Activated B cell treated with CpG ODN at 0.5 μM for 24 hours (primary cell): Measurements from ENCODE around the gene INSYN1. TPM values are rescaled to one million over a fixed set of nuclear protein-coding genes. Genes with fewer than 3 reads are reported as not detected.

Experiments
- ATAC-seq: fragments of 200-7000 bp; cut with Tn5 transposase; one replicate; pipeline ENCODE4 v1.10.0; 2021; ENCODE audit warnings: low read depth, mild to moderate bottlenecking, moderate library complexity
- CTCF ChIA-PET: fragments of 350-600 bp; sonication (Branson Sonifier 250); formaldehyde crosslinking; loops from one replicate; lab custom pipeline; 2021; ENCODE audit warnings: antibody characterized with exemption; lab: Charles Lee
- POLR2A ChIA-PET: fragments of 350-600 bp; sonication (Branson Sonifier 250); formaldehyde crosslinking; loops from one replicate; lab custom pipeline; 2021; ENCODE audit warnings: antibody characterized with exemption; lab: Charles Lee
- DNase-seq: peaks from one replicate; pipeline ENCODE4 v3.0.0; 2022
- H3K27ac Mint-ChIP-seq: one replicate; pipeline ENCODE4 v1.8.0; 2020; ENCODE audit warnings: mixed read lengths
- H3K27me3 Mint-ChIP-seq: one replicate; pipeline ENCODE4 v1.8.0; 2021; ENCODE audit warnings: mixed read lengths
- H3K36me3 Mint-ChIP-seq: one replicate; pipeline ENCODE4 v1.8.0; 2021; ENCODE audit warnings: low read depth, mixed read lengths
- H3K4me1 Mint-ChIP-seq: one replicate; pipeline ENCODE4 v1.8.0; 2021; ENCODE audit warnings: mixed read lengths
- H3K4me3 Mint-ChIP-seq: one replicate; pipeline ENCODE4 v1.8.0; 2020; ENCODE audit warnings: mild to moderate bottlenecking, mixed read lengths
- H3K9me3 Mint-ChIP-seq: one replicate; pipeline ENCODE4 v1.8.0; 2020; ENCODE audit warnings: mixed read lengths
- intact Hi-C: fragments of 100-400 bp; cut with micrococcal nuclease; formaldehyde crosslinking; loops from one replicate; pipeline ENCODE4 v1.15.1; 2024
- total RNA-seq: library from RNA; stranded (reverse); gene quantifications from 2 replicates; pipeline ENCODE4 v1.2.3, GENCODE V29; 2022
- TF ChIP-seq, protein P1 (sequence below): fragments of 200-600 bp; IDR thresholded peaks from one replicate; pipeline ENCODE4 v1.8.0; 2022; ENCODE audit warnings: antibody characterized with exemption, mild to moderate bottlenecking

The INSYN1 gene
- total RNA-seq, 1 donor from 2014 or later, result not detected

DNA sequence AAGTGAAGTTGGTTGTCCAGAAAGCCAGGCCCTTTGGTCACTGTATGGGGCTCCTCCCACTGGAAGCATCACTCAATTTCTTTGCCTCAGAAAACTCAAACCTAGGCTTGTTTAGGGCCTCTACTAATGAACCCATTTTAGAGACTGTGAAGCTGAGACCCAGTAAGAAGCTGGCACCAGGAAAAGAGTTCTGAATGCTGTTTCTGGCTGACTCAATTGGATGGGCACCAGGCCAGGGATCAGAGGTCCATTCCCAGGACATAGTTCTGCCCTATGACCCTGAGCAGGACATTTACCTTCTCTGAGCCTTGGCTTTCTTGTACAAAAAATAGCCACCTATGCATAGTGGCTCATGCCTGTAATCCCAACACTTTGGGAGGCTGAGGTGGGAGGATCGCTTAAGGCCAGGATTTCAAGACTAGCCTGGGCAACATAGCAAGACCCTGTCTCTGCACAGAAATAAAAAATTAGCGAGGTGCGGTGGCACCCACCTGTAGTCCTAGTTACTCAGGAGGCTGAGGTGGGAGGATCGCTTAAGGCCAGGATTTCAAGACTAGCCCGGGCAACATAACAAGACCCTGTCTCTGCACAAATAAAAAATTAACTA, 38.4 kb downstream of the INSYN1 start:
- ChIA-PET CTCF (no interaction called here), POLR2A (no interaction called here)
- Mint-ChIP-seq H3K4me1 (no peaks in the 10 kb centered on the region), H3K4me3 (no peak overlapping the region), H3K36me3 (no peaks in the 10 kb centered on the region), H3K27me3 (peaks cover 3% of the 10 kb centered on the region), H3K27ac (no peak overlapping the region), H3K9me3 (no peaks in the 10 kb centered on the region)
- intact Hi-C loops, result no loop called here
- DNase-seq (no peak), ATAC-seq (no peak)
- TF ChIP-seq, protein P1, sequence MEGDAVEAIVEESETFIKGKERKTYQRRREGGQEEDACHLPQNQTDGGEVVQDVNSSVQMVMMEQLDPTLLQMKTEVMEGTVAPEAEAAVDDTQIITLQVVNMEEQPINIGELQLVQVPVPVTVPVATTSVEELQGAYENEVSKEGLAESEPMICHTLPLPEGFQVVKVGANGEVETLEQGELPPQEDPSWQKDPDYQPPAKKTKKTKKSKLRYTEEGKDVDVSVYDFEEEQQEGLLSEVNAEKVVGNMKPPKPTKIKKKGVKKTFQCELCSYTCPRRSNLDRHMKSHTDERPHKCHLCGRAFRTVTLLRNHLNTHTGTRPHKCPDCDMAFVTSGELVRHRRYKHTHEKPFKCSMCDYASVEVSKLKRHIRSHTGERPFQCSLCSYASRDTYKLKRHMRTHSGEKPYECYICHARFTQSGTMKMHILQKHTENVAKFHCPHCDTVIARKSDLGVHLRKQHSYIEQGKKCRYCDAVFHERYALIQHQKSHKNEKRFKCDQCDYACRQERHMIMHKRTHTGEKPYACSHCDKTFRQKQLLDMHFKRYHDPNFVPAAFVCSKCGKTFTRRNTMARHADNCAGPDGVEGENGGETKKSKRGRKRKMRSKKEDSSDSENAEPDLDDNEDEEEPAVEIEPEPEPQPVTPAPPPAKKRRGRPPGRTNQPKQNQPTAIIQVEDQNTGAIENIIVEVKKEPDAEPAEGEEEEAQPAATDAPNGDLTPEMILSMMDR, result no peak

DNA sequence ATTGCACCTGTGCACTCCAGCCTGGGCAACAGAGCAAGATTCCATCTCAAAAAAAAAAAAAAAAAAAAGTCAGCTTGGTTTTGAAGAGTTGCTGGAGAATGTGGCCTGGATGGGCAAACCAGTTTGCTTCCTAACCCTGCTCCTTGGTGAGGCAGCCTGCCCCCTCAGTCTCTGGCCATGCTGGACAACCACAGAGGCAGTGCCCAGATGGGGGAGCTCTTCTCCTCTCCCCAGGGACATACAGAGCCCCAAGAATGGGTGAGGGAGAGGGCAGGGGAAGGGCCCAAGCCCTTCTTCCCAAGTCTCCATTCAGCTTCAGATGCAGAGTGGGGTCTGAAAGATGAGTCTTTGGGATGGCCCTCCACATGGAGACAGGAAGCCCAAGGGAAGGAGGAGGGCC, 41.0 kb downstream of the INSYN1 start:
- Mint-ChIP-seq H3K27ac (no peak overlapping the region), H3K36me3 (no peaks in the 10 kb centered on the region), H3K27me3 (no peaks in the 10 kb centered on the region), H3K4me1 (no peaks in the 10 kb centered on the region), H3K4me3 (no peak overlapping the region), H3K9me3 (no peaks in the 10 kb centered on the region)
- ChIA-PET CTCF (no interaction called here), POLR2A (no interaction called here)
- ATAC-seq (no peak), DNase-seq (no peak)
- TF ChIP-seq, protein P1, result no peak
- intact Hi-C loops, result no loop called here

DNA sequence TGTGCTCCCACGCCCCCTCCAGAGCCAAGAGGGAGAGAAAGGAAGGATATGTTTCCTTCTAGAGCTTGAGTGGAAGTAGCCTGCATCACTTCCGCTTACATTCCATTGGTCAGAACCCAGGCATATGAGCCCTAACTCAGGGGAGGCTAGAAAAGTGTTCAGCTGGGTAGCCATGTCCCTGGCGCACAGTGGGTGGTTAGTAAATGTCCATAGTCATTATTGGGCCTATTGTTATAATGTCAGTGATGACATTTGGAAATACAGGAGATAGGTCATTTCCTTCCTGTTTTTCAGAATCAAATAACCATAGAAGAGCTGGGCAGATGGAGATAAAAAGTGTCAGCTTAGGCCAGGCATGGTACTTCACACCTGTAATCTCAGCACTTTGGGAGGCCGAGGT, 41.6 kb downstream of the INSYN1 start:
- Mint-ChIP-seq H3K4me3 (no peak overlapping the region), H3K4me1 (no peaks in the 10 kb centered on the region), H3K36me3 (no peaks in the 10 kb centered on the region), H3K9me3 (no peaks in the 10 kb centered on the region), H3K27ac (no peak overlapping the region), H3K27me3 (no peaks in the 10 kb centered on the region)
- CTCF ChIA-PET, result no interaction called here
- ATAC-seq, result no peak
- intact Hi-C loops, result no loop called here
- no peak for DNase-seq
- TF ChIP-seq, protein P1, result no peak
- POLR2A ChIA-PET, result no interaction called here

DNA sequence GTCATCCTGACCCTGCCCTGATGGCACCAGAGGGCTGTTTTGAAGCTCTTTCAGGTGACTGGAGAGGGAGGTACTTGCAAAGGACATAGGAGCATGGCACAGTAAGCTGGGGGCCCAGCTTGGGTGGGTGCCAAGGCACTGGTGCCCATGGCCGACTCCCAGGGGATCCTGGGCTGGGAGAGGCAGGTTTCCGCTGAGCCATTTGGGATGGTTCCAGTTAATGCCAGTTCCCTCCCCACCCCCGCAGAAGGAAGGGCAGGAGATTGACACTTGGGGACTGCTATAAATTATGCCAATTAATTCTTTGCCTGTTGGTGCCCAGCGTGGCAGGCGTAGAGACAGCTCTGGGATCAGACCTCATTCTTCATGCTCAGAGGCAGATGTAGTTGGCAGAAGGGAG, 42.8 kb downstream of the INSYN1 start:
- no peak overlapping the region for H3K4me3 Mint-ChIP-seq
- ChIA-PET CTCF (no interaction called here), POLR2A (no interaction called here)
- H3K27ac Mint-ChIP-seq, result no peak overlapping the region
- no peak for ATAC-seq
- H3K27me3 Mint-ChIP-seq, result no peaks in the 10 kb centered on the region
- no peak for DNase-seq
- H3K9me3 Mint-ChIP-seq, result no peaks in the 10 kb centered on the region
- intact Hi-C loops, result no loop called here
- H3K4me1 Mint-ChIP-seq, result no peaks in the 10 kb centered on the region
- H3K36me3 Mint-ChIP-seq, result no peaks in the 10 kb centered on the region
- TF ChIP-seq, protein P1, result no peak

DNA sequence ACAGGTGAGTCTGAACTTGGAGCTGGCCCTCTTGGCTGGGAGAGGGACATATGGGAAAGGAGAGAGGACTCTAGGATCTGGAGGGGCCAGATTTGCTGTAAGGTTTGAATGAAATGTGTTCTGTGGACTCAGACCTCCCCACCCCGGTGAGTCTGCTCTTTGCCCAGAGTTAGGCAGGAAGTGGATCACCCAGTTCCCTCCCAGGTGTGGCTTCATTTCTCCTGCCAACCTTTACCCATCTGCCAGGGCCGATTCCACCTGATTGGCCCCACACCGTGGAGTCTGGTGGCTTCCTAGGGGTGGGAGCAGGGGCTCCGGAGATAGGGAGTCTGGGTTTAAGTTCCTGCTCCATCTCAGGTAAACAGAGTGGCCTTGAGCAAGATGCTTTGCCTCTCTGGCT, 43.5 kb downstream of the INSYN1 start:
- ATAC-seq (no peak), DNase-seq (no peak)
- TF ChIP-seq, protein P1, result no peak
- Mint-ChIP-seq H3K4me1 (no peaks in the 10 kb centered on the region), H3K9me3 (no peaks in the 10 kb centered on the region), H3K27ac (no peak overlapping the region), H3K36me3 (no peaks in the 10 kb centered on the region), H3K27me3 (no peaks in the 10 kb centered on the region), H3K4me3 (no peak overlapping the region)
- intact Hi-C loops, result no loop called here
- ChIA-PET POLR2A (no interaction called here), CTCF (no interaction called here)
